Hematopoietic multipotent progenitor cell (in vitro differentiated cells): Measurements from ENCODE around the gene PFN3. TPM values are rescaled to one million over a fixed set of nuclear protein-coding genes. Genes with fewer than 3 reads are reported as not detected.

Experiments
- DNase-seq, 3 donors: peaks; one replicate each; pipeline ENCODE4 v3.0.0-alpha.2; 2011 to 2015; ENCODE audit warnings: low read depth in 2 of 3, low spot score in 2 of 3
- total RNA-seq: library from RNA; depleted of rRNA; stranded (reverse); fragments of >200 nt; gene quantifications from one replicate; pipeline ENCODE4 v1.2.3, GENCODE V29; 2012

PFN3 gene
- total RNA-seq, 1 donor = not detected

- DNase-seq = no peak
Observed at GRCh38 chr5:177438468-177438867, 38.0 kb upstream of the PFN3 start.

GRCh38 chr5:177437623-177438022 lies 37.2 kb upstream of the PFN3 start:
- no peak for DNase-seq

- DNase-seq = no peak
Observed at GRCh38 chr5:177435847-177436536, 35.5 kb upstream of the PFN3 start.

GRCh38 chr5:177434942-177435738 lies 34.7 kb upstream of the PFN3 start:
- no peak for DNase-seq

GRCh38 chr5:177434437-177434836 lies 34.0 kb upstream of the PFN3 start:
- DNase-seq = no peak

- no peak for DNase-seq
Observed at GRCh38 chr5:177433658-177434217, 33.3 kb upstream of the PFN3 start.

- DNase-seq = no peak
Observed at GRCh38 chr5:177432839-177433657, 32.6 kb upstream of the PFN3 start.

GRCh38 chr5:177432143-177432838 lies 31.8 kb upstream of the PFN3 start:
- DNase-seq = no peak

GRCh38 chr5:177431317-177432142 lies 31.1 kb upstream of the PFN3 start:
- DNase-seq = peak in 2 of 3 donors; percentile 82 to 89

- DNase-seq = no peak
Observed at GRCh38 chr5:177430972-177431316, 30.5 kb upstream of the PFN3 start.

GRCh38 chr5:177430140-177430951 lies 29.9 kb upstream of the PFN3 start:
- no peak for DNase-seq

- peak in 2 of 3 donors; percentile 82 to 92 for DNase-seq
Observed at GRCh38 chr5:177429248-177430040, 29.0 kb upstream of the PFN3 start.

- DNase-seq = no peak
Observed at GRCh38 chr5:177428574-177429217, 28.2 kb upstream of the PFN3 start.

- DNase-seq = peak in 2 of 3 donors; percentile 49 to 59
Observed at GRCh38 chr5:177427919-177428573, 27.6 kb upstream of the PFN3 start.

- DNase-seq = no peak
Observed at GRCh38 chr5:177427211-177427822, 26.9 kb upstream of the PFN3 start.

- DNase-seq = peak in 1 of 3 donors; percentile 57
Observed at GRCh38 chr5:177426566-177427210, 26.2 kb upstream of the PFN3 start, which contains the start of gene GRK6. GRK6 (plus strand) TSS chr5:177426676; CDS start chr5:177426846, 170 bp downstream.
